Smooth muscle cell (in vitro differentiated cells): ENCODE data around the gene GJE1. TPM values are rescaled to one million over a fixed set of nuclear protein-coding genes. Genes with fewer than 3 reads are reported as not detected.

Experiments used
- DNase-seq: peaks from one replicate; lab custom pipeline; 2025; ENCODE audit not compliant: unreplicated experiment; lab: John Stamatoyannopoulos, UW
- H2AFZ ChIP-seq: fragments of 200-600 bp; sonication (generic); 2 replicates; pipeline ENCODE4 v1.6.0; 2016; ENCODE audit warnings: antibody characterized with exemption, low read depth, mild to moderate bottlenecking
- H3F3A ChIP-seq: fragments of 200-600 bp; sonication (generic); 2 replicates; pipeline ENCODE4 v1.6.0; 2017; ENCODE audit warnings: antibody characterized with exemption, low read depth
- H3K27ac ChIP-seq: fragments of 200-600 bp; sonication (generic); 2 replicates; pipeline ENCODE4 v1.5.1; 2016; ENCODE audit warnings: low read depth, mild to moderate bottlenecking
- H3K27me3 ChIP-seq: fragments of 200-600 bp; sonication (generic); 2 replicates; pipeline ENCODE4 v1.6.1; 2016; ENCODE audit warnings: low read depth, mild to moderate bottlenecking
- H3K36me3 ChIP-seq: fragments of 200-600 bp; sonication (generic); 2 replicates; pipeline ENCODE4 v1.5.1; 2016; ENCODE audit warnings: low read depth
- H3K4me1 ChIP-seq: fragments of 200-600 bp; sonication (generic); 2 replicates; pipeline ENCODE4 v1.5.1; 2016; ENCODE audit warnings: low read depth
- H3K4me2 ChIP-seq: fragments of 200-600 bp; sonication (generic); 2 replicates; pipeline ENCODE4 v1.6.0; 2016; ENCODE audit warnings: mild to moderate bottlenecking
- H3K4me3 ChIP-seq: fragments of 200-600 bp; sonication (generic); 2 replicates; pipeline ENCODE4 v1.5.1; 2016; ENCODE audit warnings: mild to moderate bottlenecking
- H3K79me2 ChIP-seq: fragments of 200-600 bp; sonication (generic); 2 replicates; pipeline ENCODE4 v1.6.0; 2016; ENCODE audit warnings: low read depth, mild to moderate bottlenecking
- H3K9ac ChIP-seq: fragments of 200-600 bp; sonication (generic); 2 replicates; pipeline ENCODE4 v1.6.0; 2016; ENCODE audit warnings: low read depth
- H3K9me3 ChIP-seq: fragments of 200-600 bp; sonication (generic); replicated peaks from 2 replicates; pipeline ENCODE4 v1.5.1; 2016; ENCODE audit warnings: low read depth
- H4K20me1 ChIP-seq: fragments of 200-600 bp; sonication (generic); 2 replicates; pipeline ENCODE4 v1.6.0; 2016; ENCODE audit warnings: low read depth
- CTCF ChIP-seq: fragments of 200-600 bp; sonication (generic); IDR thresholded peaks from 2 replicates; pipeline ENCODE4 v1.5.1; 2017; ENCODE audit warnings: borderline replicate concordance, mild to moderate bottlenecking, antibody characterized with exemption; ENCODE audit not compliant: insufficient read depth, poor library complexity, severe bottlenecking
- WGBS: methylation state at CpG from one replicate; pipeline ENCODE4 v1.1.7; 2016; ENCODE audit warnings: low lambda C conversion rate; 5-methylcytosine and 5-hydroxymethylcytosine counted together
- polyA plus RNA-seq: library from polyadenylated mRNA; unstranded; fragments of >200 nt; fragmentation: Nextera tagmentation; extraction: Ambion mirVana; gene quantifications from 2 replicates; pipeline ENCODE4 v1.2.1, GENCODE V29; 2016
- total RNA-seq: library from RNA; depleted of rRNA; stranded (reverse); fragments of >200 nt; gene quantifications from 2 replicates; pipeline ENCODE4 v1.2.3, GENCODE V29; 2014

The GJE1 gene
- total and polyA plus RNA-seq, 2 experiments from 2014 or later, result not detected

DNA sequence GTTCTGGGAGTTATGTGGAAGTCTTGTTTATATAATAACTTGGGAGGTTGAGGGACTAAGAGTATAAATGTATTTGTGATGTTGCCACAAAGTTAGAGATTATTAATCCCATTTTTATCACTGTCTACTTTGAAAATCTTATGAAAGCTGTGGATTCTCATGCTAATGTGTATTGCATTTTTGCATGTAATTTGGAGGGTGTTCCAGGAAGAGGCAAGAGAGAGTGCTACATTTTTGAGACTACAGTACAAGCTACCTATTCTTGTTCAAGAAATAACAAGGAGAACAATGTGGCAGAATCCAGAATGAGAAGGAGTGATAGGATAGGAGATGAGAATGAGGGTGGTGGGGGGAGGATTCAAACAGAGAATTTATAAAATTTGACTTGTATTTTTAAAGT is 49.3 kb downstream of the GJE1 start:
- TF ChIP-seq CTCF, result no peak
- H3K36me3 ChIP-seq, result peaks cover 9% of the 10 kb centered on the region
- no peak overlapping the region for H3K9ac ChIP-seq
- no peak overlapping the region for H2AFZ ChIP-seq
- no peak overlapping the region for H3K4me3 ChIP-seq
- H3K79me2 ChIP-seq, result no peaks in the 10 kb centered on the region
- H3K4me2 ChIP-seq, result no peak overlapping the region
- H3K27ac ChIP-seq, result no peak overlapping the region
- no peaks in the 10 kb centered on the region for H3F3A ChIP-seq
- H4K20me1 ChIP-seq, result no peaks in the 10 kb centered on the region
- no peaks in the 10 kb centered on the region for H3K4me1 ChIP-seq
- H3K9me3 ChIP-seq, result no peaks in the 10 kb centered on the region
- H3K27me3 ChIP-seq, result no peaks in the 10 kb centered on the region
- no peak for DNase-seq

DNA sequence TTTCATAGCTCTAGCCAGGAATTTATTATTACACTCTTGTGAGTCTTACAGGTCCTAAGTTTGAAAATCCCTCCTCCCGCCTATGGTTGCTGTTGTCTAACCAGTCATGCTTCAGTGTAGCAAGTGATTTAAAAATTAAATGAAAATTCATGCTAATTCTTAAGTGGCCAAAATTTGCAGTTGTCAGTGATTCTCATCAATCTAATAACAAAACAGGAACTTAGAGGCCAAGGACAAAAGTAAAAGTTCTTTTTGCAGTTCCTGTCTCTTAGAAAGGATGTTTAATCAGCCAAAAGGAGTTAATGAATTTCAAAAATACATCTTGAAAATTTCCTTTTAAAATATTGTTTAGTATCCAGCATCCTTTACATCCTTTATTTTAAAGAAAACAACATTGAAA is 50.6 kb downstream of the GJE1 start:
- no peaks in the 10 kb centered on the region for H3K9me3 ChIP-seq
- no peak overlapping the region for H3K4me3 ChIP-seq
- H3K4me1 ChIP-seq, result no peaks in the 10 kb centered on the region
- DNase-seq, result no peak
- H4K20me1 ChIP-seq, result no peaks in the 10 kb centered on the region
- WGBS, result 95% methylated on average over 1 of the region's 1 CpG
- peaks cover 3% of the 10 kb centered on the region for H3K36me3 ChIP-seq
- no peaks in the 10 kb centered on the region for H3F3A ChIP-seq
- H3K27me3 ChIP-seq, result no peaks in the 10 kb centered on the region
- no peak overlapping the region for H3K27ac ChIP-seq
- H3K4me2 ChIP-seq, result no peak overlapping the region
- TF ChIP-seq CTCF, result no peak
- H3K79me2 ChIP-seq, result no peaks in the 10 kb centered on the region
- no peak overlapping the region for H2AFZ ChIP-seq
- no peak overlapping the region for H3K9ac ChIP-seq

DNA sequence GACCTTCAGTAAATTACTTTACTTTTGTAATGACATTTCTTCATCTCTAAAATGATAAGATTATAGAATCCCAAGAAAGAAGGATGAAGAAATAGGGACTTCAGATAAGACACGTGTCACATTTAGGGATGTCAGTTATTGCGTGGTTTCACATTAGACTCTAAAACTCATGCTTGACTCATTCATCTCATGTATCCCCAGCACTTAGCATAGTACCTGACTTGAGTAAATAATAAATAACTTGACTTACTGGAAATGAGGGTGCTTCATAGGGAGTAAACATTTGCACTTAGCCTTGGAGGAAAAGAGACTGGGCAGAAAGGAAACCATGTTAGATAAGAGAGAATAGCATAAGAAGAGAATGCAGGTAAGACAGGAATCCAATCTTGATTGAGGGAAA is 51.6 kb downstream of the GJE1 start:
- no peaks in the 10 kb centered on the region for H3K36me3 ChIP-seq
- no peak for DNase-seq
- H3K27ac ChIP-seq, result no peak overlapping the region
- no peak overlapping the region for H3K9ac ChIP-seq
- no peak overlapping the region for H2AFZ ChIP-seq
- WGBS, result 93% methylated on average over 2 of the region's 2 CpGs
- TF ChIP-seq CTCF, result no peak
- H3K4me3 ChIP-seq, result no peak overlapping the region
- no peaks in the 10 kb centered on the region for H3K4me1 ChIP-seq
- H3K4me2 ChIP-seq, result no peak overlapping the region
- no peaks in the 10 kb centered on the region for H4K20me1 ChIP-seq
- H3F3A ChIP-seq, result no peaks in the 10 kb centered on the region
- H3K27me3 ChIP-seq, result no peaks in the 10 kb centered on the region
- H3K9me3 ChIP-seq, result no peaks in the 10 kb centered on the region
- H3K79me2 ChIP-seq, result no peaks in the 10 kb centered on the region

Other genes starting within 250 kb of the GJE1 start
- gene NMBR, start 14.2 kb downstream of the GJE1 start, total RNA-seq, result not detected in 2 replicates
- not detected in 2 replicates for gene NMBR, start 14.2 kb downstream of the GJE1 start, polyA plus RNA-seq
- gene VTA1, start 14.3 kb downstream of the GJE1 start, total RNA-seq, result 92.7 and 94.1 TPM in 2 replicates
- gene VTA1, start 14.3 kb downstream of the GJE1 start, polyA plus RNA-seq, result 58.5 and 69.7 TPM in 2 replicates
- 11.3 and 14.2 TPM in 2 replicates for gene ADGRG6, start 169.1 kb downstream of the GJE1 start, total RNA-seq
- gene ADGRG6, start 169.1 kb downstream of the GJE1 start, polyA plus RNA-seq, result 0.77 and 3.9 TPM in 2 replicates